ENCODE data around the gene TRIO. TPM values are rescaled to one million over a fixed set of nuclear protein-coding genes. Genes with fewer than 3 reads are reported as not detected.

Gene TRIO
- polyA plus RNA-seq, 1 of the 3 experiments (the other 2 are of a cell fraction), result 229 TPM

DNA sequence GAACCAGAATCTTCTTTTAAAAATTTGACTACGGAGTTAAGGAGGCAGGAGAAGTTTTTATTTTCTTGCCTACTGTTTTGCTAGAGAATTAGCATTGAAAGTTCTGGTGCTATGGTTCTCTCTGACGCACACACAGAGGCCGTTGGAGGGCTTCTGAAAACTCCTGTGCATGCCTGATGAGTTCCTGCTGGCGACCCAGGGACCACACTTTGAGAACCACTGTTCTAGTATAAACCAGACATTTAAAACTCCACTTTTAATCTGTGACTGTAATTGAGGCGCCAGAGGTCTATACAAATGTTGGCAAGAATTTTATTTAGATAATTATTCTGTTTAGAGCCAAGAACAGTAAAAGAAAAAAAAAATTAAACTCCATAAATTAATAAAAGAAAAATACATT, 338.9 kb downstream of the TRIO start:
- no peak for TF ChIP-seq NFIC (IDR thresholded peaks at IDR 0.05; ENCODE audit: borderline replicate concordance)
- no peak for TF ChIP-seq NRF1 (IDR thresholded peaks at IDR 0.05; ENCODE audit: low read depth, low read length)
- TF ChIP-seq, protein P1, sequence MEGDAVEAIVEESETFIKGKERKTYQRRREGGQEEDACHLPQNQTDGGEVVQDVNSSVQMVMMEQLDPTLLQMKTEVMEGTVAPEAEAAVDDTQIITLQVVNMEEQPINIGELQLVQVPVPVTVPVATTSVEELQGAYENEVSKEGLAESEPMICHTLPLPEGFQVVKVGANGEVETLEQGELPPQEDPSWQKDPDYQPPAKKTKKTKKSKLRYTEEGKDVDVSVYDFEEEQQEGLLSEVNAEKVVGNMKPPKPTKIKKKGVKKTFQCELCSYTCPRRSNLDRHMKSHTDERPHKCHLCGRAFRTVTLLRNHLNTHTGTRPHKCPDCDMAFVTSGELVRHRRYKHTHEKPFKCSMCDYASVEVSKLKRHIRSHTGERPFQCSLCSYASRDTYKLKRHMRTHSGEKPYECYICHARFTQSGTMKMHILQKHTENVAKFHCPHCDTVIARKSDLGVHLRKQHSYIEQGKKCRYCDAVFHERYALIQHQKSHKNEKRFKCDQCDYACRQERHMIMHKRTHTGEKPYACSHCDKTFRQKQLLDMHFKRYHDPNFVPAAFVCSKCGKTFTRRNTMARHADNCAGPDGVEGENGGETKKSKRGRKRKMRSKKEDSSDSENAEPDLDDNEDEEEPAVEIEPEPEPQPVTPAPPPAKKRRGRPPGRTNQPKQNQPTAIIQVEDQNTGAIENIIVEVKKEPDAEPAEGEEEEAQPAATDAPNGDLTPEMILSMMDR (IDR thresholded peaks at IDR 0.05), result no peak
- no peak for TF ChIP-seq EZH2phosphoT487 (IDR thresholded peaks at IDR 0.05; ENCODE audit: borderline replicate concordance, low read depth)
- no peak; the same call in 1 of the 2 replicates for TF ChIP-seq POLR2AphosphoS5 (IDR thresholded peaks at IDR 0.05; ENCODE audit: low read depth, low read length)
- TF ChIP-seq JUND (IDR thresholded peaks at IDR 0.05), result no peak
- no peak for TF ChIP-seq SMC3 (IDR thresholded peaks at IDR 0.05; ENCODE audit: low read depth, low read length)
- TF ChIP-seq TCF12 (IDR thresholded peaks at IDR 0.05), result no peak
- no peak for TF ChIP-seq EP300 (IDR thresholded peaks at IDR 0.05; ENCODE audit: borderline replicate concordance in 1 of 2, low read depth in 1 of 2, low read length in 1 of 2)
- TF ChIP-seq, protein P2, sequence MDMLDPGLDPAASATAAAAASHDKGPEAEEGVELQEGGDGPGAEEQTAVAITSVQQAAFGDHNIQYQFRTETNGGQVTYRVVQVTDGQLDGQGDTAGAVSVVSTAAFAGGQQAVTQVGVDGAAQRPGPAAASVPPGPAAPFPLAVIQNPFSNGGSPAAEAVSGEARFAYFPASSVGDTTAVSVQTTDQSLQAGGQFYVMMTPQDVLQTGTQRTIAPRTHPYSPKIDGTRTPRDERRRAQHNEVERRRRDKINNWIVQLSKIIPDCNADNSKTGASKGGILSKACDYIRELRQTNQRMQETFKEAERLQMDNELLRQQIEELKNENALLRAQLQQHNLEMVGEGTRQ (IDR thresholded peaks at IDR 0.05; ENCODE audit: borderline replicate concordance, low read depth, low read length), result no peak
- TF ChIP-seq FOXJ3 (CRISPR knock-in tag; IDR thresholded peaks at IDR 0.05), result no peak
- TF ChIP-seq, protein P3, sequence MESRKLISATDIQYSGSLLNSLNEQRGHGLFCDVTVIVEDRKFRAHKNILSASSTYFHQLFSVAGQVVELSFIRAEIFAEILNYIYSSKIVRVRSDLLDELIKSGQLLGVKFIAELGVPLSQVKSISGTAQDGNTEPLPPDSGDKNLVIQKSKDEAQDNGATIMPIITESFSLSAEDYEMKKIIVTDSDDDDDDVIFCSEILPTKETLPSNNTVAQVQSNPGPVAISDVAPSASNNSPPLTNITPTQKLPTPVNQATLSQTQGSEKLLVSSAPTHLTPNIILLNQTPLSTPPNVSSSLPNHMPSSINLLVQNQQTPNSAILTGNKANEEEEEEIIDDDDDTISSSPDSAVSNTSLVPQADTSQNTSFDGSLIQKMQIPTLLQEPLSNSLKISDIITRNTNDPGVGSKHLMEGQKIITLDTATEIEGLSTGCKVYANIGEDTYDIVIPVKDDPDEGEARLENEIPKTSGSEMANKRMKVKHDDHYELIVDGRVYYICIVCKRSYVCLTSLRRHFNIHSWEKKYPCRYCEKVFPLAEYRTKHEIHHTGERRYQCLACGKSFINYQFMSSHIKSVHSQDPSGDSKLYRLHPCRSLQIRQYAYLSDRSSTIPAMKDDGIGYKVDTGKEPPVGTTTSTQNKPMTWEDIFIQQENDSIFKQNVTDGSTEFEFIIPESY (IDR thresholded peaks at IDR 0.05; ENCODE audit: borderline replicate concordance, low read depth), result no peak
- TF ChIP-seq, protein P4, sequence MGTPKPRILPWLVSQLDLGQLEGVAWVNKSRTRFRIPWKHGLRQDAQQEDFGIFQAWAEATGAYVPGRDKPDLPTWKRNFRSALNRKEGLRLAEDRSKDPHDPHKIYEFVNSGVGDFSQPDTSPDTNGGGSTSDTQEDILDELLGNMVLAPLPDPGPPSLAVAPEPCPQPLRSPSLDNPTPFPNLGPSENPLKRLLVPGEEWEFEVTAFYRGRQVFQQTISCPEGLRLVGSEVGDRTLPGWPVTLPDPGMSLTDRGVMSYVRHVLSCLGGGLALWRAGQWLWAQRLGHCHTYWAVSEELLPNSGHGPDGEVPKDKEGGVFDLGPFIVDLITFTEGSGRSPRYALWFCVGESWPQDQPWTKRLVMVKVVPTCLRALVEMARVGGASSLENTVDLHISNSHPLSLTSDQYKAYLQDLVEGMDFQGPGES (IDR thresholded peaks at IDR 0.05; ENCODE audit: low read depth, low read length), result no peak
- TF ChIP-seq FOSL2 (IDR thresholded peaks at IDR 0.05; ENCODE audit: borderline replicate concordance, low read depth), result no peak

More for the DNA sequence above, 338.9 kb downstream of the TRIO start:
- ChIA-PET CTCF (interaction anchor here (1.1 to 1.5 kb wide), 3 partner anchors 24 to 166 kb away, joined by 3 to 5 read pairs (median 4); no protein-coding TSS in a partner anchor), POLR2A (no interaction called here)
- WGBS (ENCODE audit: low lambda C conversion rate), result 96% methylated on average over 5 of the region's 5 CpGs
- Histone ChIP-seq H3K27me3 (ENCODE audit: insufficient read depth) (no peaks in the 10 kb centered on the region), H3K27ac (ENCODE audit: low read depth in 2 of 2, low read length in 1 of 2) (no peak overlapping the region), H2AFZ (ENCODE audit: low read depth) (no peak overlapping the region), H3K9me2 (no peaks in the 10 kb centered on the region), H3K4me1 (ENCODE audit: control insufficient read depth in 1 of 2, insufficient read depth in 2 of 2, low read depth in 1 of 2, low read length in 1 of 2) (peaks cover 0 to under 1% of the 10 kb centered on the region in 2 experiments; a peak in 1 of 4 replicates), H3K4me2 (no peak overlapping the region), H3K36me3 (replicated peaks in 1 of 2; ENCODE audit: control insufficient read depth in 1 of 2, insufficient read depth in 2 of 2, low read length in 1 of 2) (peaks cover 92 to 97% of the 10 kb centered on the region in 2 experiments), H4K20me1 (ENCODE audit: insufficient read depth) (peaks cover 7% of the 10 kb centered on the region), H3F3A (replicated peaks; ENCODE audit: insufficient read depth) (peaks cover 44% of the 10 kb centered on the region), H3K9me3 (no peaks in the 10 kb centered on the region), H3K4me3 (ENCODE audit: low read depth in 2 of 2, low read length in 1 of 2) (no peak overlapping the region), H3K79me2 (ENCODE audit: insufficient read depth) (peaks cover 79% of the 10 kb centered on the region), H3K9ac (no peak overlapping the region)
- no peak for DNase-seq
